Measurements from ENCODE around the gene PRELID1.

Gene PRELID1

GRCh38 chr5:177314376-177315342, 11.1 kb downstream of the PRELID1 start:
- DNase-seq (ENCODE audit: low spot score) = no peak

- DNase-seq (ENCODE audit: low spot score) = no peak
Measured at GRCh38 chr5:177315411-177315810, 11.8 kb downstream of the PRELID1 start.

- no peak for DNase-seq (ENCODE audit: low spot score)
Measured at GRCh38 chr5:177316005-177316404, 12.4 kb downstream of the PRELID1 start.

- peak; percentile 56 for DNase-seq (ENCODE audit: low spot score)
Measured at GRCh38 chr5:177317959-177318377, 14.4 kb downstream of the PRELID1 start.

GRCh38 chr5:177319913-177320588, 16.5 kb downstream of the PRELID1 start:
- DNase-seq (ENCODE audit: low spot score) = no peak

- peak; percentile 31 for DNase-seq (ENCODE audit: low spot score)
Measured at GRCh38 chr5:177320879-177321278, 17.3 kb downstream of the PRELID1 start.

GRCh38 chr5:177325868-177326381, 22.3 kb downstream of the PRELID1 start:
- no peak for DNase-seq (ENCODE audit: low spot score)

- no peak for DNase-seq (ENCODE audit: low spot score)
Measured at GRCh38 chr5:177327539-177328522, 24.2 kb downstream of the PRELID1 start.

- DNase-seq (ENCODE audit: low spot score) = no peak
Measured at GRCh38 chr5:177328545-177329231, 25.1 kb downstream of the PRELID1 start.

- no peak for DNase-seq (ENCODE audit: low spot score)
Measured at GRCh38 chr5:177329883-177330282, 26.3 kb downstream of the PRELID1 start.

GRCh38 chr5:177330991-177331842, 27.6 kb downstream of the PRELID1 start:
- no peak for DNase-seq (ENCODE audit: low spot score)

- no peak for DNase-seq (ENCODE audit: low spot score)
Measured at GRCh38 chr5:177332031-177332895, 28.7 kb downstream of the PRELID1 start.

- no peak for DNase-seq (ENCODE audit: low spot score)
Measured at GRCh38 chr5:177332896-177333260, 29.3 kb downstream of the PRELID1 start.

GRCh38 chr5:177333420-177334154, 30.0 kb downstream of the PRELID1 start:
- DNase-seq (ENCODE audit: low spot score) = no peak

GRCh38 chr5:177334155-177334551, 30.6 kb downstream of the PRELID1 start:
- DNase-seq (ENCODE audit: low spot score) = no peak

- DNase-seq (ENCODE audit: low spot score) = no peak
Measured at GRCh38 chr5:177334781-177335700, 31.4 kb downstream of the PRELID1 start.

GRCh38 chr5:177335701-177336065, 32.1 kb downstream of the PRELID1 start:
- no peak for DNase-seq (ENCODE audit: low spot score)
